ENCODE data around the gene RPL9.

DNA sequence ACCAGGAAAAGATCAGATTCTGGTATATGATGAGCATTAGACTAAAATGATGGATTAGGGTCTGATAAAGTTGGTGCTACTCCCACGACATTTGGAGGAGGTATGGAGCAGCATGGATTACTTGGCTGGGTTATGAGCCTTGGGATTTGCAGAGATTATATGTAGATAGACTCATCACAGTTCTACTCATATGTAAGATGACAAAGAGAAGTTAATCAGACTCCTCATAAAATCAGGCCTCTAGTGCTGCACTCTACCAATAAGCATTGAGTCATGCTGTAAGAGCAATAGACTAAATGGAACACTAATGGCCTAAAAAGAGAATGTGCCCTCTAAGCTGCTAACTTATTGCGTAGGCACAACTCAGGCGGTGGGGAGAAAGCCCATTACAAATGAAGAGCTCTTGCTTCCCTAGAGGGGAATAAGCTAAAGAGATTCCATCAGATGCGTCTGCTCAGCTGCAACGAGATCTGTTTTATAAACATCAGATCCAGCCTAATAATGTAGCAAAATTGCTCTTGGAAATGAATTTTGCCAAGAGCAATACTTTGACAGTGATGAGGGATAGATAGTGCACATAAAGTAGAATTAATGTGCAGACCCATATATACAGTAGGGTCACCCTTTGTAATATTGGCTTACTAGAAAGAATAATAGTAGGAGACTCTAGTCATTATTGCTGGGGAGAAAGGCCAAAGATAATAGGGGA is 17.6 kb upstream of the RPL9 start:
- TF ChIP-seq, protein P1, sequence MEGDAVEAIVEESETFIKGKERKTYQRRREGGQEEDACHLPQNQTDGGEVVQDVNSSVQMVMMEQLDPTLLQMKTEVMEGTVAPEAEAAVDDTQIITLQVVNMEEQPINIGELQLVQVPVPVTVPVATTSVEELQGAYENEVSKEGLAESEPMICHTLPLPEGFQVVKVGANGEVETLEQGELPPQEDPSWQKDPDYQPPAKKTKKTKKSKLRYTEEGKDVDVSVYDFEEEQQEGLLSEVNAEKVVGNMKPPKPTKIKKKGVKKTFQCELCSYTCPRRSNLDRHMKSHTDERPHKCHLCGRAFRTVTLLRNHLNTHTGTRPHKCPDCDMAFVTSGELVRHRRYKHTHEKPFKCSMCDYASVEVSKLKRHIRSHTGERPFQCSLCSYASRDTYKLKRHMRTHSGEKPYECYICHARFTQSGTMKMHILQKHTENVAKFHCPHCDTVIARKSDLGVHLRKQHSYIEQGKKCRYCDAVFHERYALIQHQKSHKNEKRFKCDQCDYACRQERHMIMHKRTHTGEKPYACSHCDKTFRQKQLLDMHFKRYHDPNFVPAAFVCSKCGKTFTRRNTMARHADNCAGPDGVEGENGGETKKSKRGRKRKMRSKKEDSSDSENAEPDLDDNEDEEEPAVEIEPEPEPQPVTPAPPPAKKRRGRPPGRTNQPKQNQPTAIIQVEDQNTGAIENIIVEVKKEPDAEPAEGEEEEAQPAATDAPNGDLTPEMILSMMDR (conservative IDR thresholded peaks at IDR 0.05; ENCODE audit: low read length): no peak
- TF ChIP-seq EZH2phosphoT487 (IDR thresholded peaks at IDR 0.05; ENCODE audit: borderline replicate concordance, low read depth, low read length): no peak

Data from OCI-LY7 (cell line).